ENCODE data around the gene NNMT. TPM values are rescaled to one million over a fixed set of nuclear protein-coding genes. Genes with fewer than 3 reads are reported as not detected.

NNMT gene
- total RNA-seq, 1 donor from 2014 or later = 79.5 TPM

GRCh38 chr11:114256176-114256966 is 39.8 kb upstream of the NNMT start:
- no peak for TF ChIP-seq CTCF (IDR thresholded peaks at IDR 0.05)
- no peak overlapping the region for H3K27ac Mint-ChIP-seq (ENCODE audit: unreplicated experiment)
- H3K36me3 Mint-ChIP-seq (ENCODE audit: unreplicated experiment) = peaks cover 12% of the 10 kb centered on the region
- no peaks in the 10 kb centered on the region for H3K9me3 Mint-ChIP-seq (ENCODE audit: unreplicated experiment)
- H3K4me3 Mint-ChIP-seq (ENCODE audit: unreplicated experiment) = no peak overlapping the region
- no peak for DNase-seq (ENCODE audit: extremely low spot score, unreplicated experiment)
- peaks cover 35% of the 10 kb centered on the region for H3K4me1 Mint-ChIP-seq (ENCODE audit: unreplicated experiment)
- H3K27me3 Mint-ChIP-seq (ENCODE audit: unreplicated experiment) = peaks cover 8% of the 10 kb centered on the region

GRCh38 chr11:114256967-114257286 is 39.3 kb upstream of the NNMT start:
- DNase-seq (ENCODE audit: extremely low spot score, unreplicated experiment) = no peak
- Mint-ChIP-seq H3K9me3 (ENCODE audit: unreplicated experiment) (no peaks in the 10 kb centered on the region), H3K36me3 (ENCODE audit: unreplicated experiment) (peaks cover 8% of the 10 kb centered on the region), H3K4me3 (ENCODE audit: unreplicated experiment) (no peak overlapping the region), H3K4me1 (ENCODE audit: unreplicated experiment) (peaks cover 30% of the 10 kb centered on the region), H3K27ac (ENCODE audit: unreplicated experiment) (peak overlapping the region; percentile 68), H3K27me3 (ENCODE audit: unreplicated experiment) (peaks cover 8% of the 10 kb centered on the region)
- no peak for TF ChIP-seq CTCF (IDR thresholded peaks at IDR 0.05)

GRCh38 chr11:114257621-114258558 is 38.3 kb upstream of the NNMT start:
- H3K27me3 Mint-ChIP-seq (ENCODE audit: unreplicated experiment) = peaks cover 8% of the 10 kb centered on the region
- H3K36me3 Mint-ChIP-seq (ENCODE audit: unreplicated experiment) = peaks cover 8% of the 10 kb centered on the region
- H3K27ac Mint-ChIP-seq (ENCODE audit: unreplicated experiment) = peak overlapping the region; percentile 68
- DNase-seq (ENCODE audit: extremely low spot score, unreplicated experiment) = no peak
- H3K4me1 Mint-ChIP-seq (ENCODE audit: unreplicated experiment) = peaks cover 26% of the 10 kb centered on the region
- no peak overlapping the region for H3K4me3 Mint-ChIP-seq (ENCODE audit: unreplicated experiment)
- TF ChIP-seq CTCF (IDR thresholded peaks at IDR 0.05) = peak; percentile 57
- H3K9me3 Mint-ChIP-seq (ENCODE audit: unreplicated experiment) = no peaks in the 10 kb centered on the region

GRCh38 chr11:114258696-114259095 is 37.5 kb upstream of the NNMT start:
- TF ChIP-seq CTCF (IDR thresholded peaks at IDR 0.05) = no peak
- no peak overlapping the region for H3K4me3 Mint-ChIP-seq (ENCODE audit: unreplicated experiment)
- H3K27ac Mint-ChIP-seq (ENCODE audit: unreplicated experiment) = peak overlapping the region; percentile 28
- H3K27me3 Mint-ChIP-seq (ENCODE audit: unreplicated experiment) = peaks cover 8% of the 10 kb centered on the region
- no peak for DNase-seq (ENCODE audit: extremely low spot score, unreplicated experiment)
- H3K36me3 Mint-ChIP-seq (ENCODE audit: unreplicated experiment) = peaks cover 8% of the 10 kb centered on the region
- no peaks in the 10 kb centered on the region for H3K9me3 Mint-ChIP-seq (ENCODE audit: unreplicated experiment)
- peaks cover 25% of the 10 kb centered on the region for H3K4me1 Mint-ChIP-seq (ENCODE audit: unreplicated experiment)

GRCh38 chr11:114259124-114259526 is 37.1 kb upstream of the NNMT start:
- H3K9me3 Mint-ChIP-seq (ENCODE audit: unreplicated experiment) = no peaks in the 10 kb centered on the region
- peaks cover 25% of the 10 kb centered on the region for H3K4me1 Mint-ChIP-seq (ENCODE audit: unreplicated experiment)
- H3K27me3 Mint-ChIP-seq (ENCODE audit: unreplicated experiment) = peaks cover 8% of the 10 kb centered on the region
- peaks cover 8% of the 10 kb centered on the region for H3K36me3 Mint-ChIP-seq (ENCODE audit: unreplicated experiment)
- DNase-seq (ENCODE audit: extremely low spot score, unreplicated experiment) = no peak
- TF ChIP-seq CTCF (IDR thresholded peaks at IDR 0.05) = no peak
- no peak overlapping the region for H3K4me3 Mint-ChIP-seq (ENCODE audit: unreplicated experiment)
- peak overlapping the region; percentile 28 for H3K27ac Mint-ChIP-seq (ENCODE audit: unreplicated experiment)
